HL-60 (cell line): ENCODE data around the gene GALNS.
"Not testable (repeated sequence)": the region's sequence is repeated elsewhere in the genome, so short reads cannot be mapped to it uniquely, and the experiment has no call there.

Experiments used
- CTCF ChIP-seq: IDR thresholded peaks from one replicate; pipeline ENCODE4 v1.5.1; 2011; ENCODE audit warnings: low read length, control low read depth, inconsistent platforms; ENCODE audit not compliant: insufficient read depth
- GABPA ChIP-seq: IDR thresholded peaks from 2 replicates; pipeline ENCODE4 v1.6.1; 2012; ENCODE audit warnings: low read depth
- POLR2AphosphoS5 ChIP-seq: IDR thresholded peaks from 2 replicates; pipeline ENCODE4 v1.6.1; 2012; ENCODE audit warnings: low read depth

GRCh38 chr16:88894266-88894665, 37.5 kb upstream of the GALNS start:
- TF ChIP-seq CTCF, POLR2AphosphoS5, GABPA: not testable (repeated sequence)
